HG02938 (cell line): ENCODE results near the gene MAPKAP1.
A peak's percentile ranks its signal among the peaks of the same experiment; 100 is the strongest.
"Not testable (repeated sequence)": the region's sequence is repeated elsewhere in the genome, so short reads cannot be mapped to it uniquely, and the experiment has no call there.

ENCODE experiments used
- ATAC-seq: cut with Tn5 transposase; IDR thresholded peaks from one replicate; pipeline ENCODE4 v1.9.1; 2021; ENCODE audit warnings: mild to moderate bottlenecking, moderate library complexity; ENCODE audit not compliant: unreplicated experiment

Gene MAPKAP1

GRCh38 chr9:125732562-125732961 is 25.6 kb upstream of the MAPKAP1 start:
- ATAC-seq: no peak

GRCh38 chr9:125730168-125730567 is 23.2 kb upstream of the MAPKAP1 start:
- no peak for ATAC-seq

GRCh38 chr9:125726456-125727132 is 19.6 kb upstream of the MAPKAP1 start:
- ATAC-seq: no peak

GRCh38 chr9:125707472-125707804 is 430 bp upstream of the MAPKAP1 start:
- no peak for ATAC-seq

- ATAC-seq: no peak
Measured at GRCh38 chr9:125705893-125706292, 1.1 kb downstream of the MAPKAP1 start.

- no peak for ATAC-seq
Measured at GRCh38 chr9:125703662-125704061, 3.3 kb downstream of the MAPKAP1 start.

- ATAC-seq: no peak
Measured at GRCh38 chr9:125701351-125701750, 5.7 kb downstream of the MAPKAP1 start.

GRCh38 chr9:125700791-125701190 is 6.2 kb downstream of the MAPKAP1 start:
- ATAC-seq: peak; percentile 92

GRCh38 chr9:125699870-125700269 is 7.1 kb downstream of the MAPKAP1 start:
- ATAC-seq: no peak

GRCh38 chr9:125696106-125696647 is 10.8 kb downstream of the MAPKAP1 start:
- ATAC-seq: no peak

- ATAC-seq: not testable (repeated sequence)
Measured at GRCh38 chr9:125695548-125695947, 11.5 kb downstream of the MAPKAP1 start.

GRCh38 chr9:125694478-125694877 is 12.5 kb downstream of the MAPKAP1 start:
- no peak for ATAC-seq

GRCh38 chr9:125693492-125693891 is 13.5 kb downstream of the MAPKAP1 start:
- not testable (repeated sequence) for ATAC-seq

GRCh38 chr9:125691869-125692268 is 15.1 kb downstream of the MAPKAP1 start:
- no peak for ATAC-seq

- ATAC-seq: no peak
Measured at GRCh38 chr9:125690679-125691078, 16.3 kb downstream of the MAPKAP1 start.

- ATAC-seq: no peak
Measured at GRCh38 chr9:125687163-125687863, 19.7 kb downstream of the MAPKAP1 start.

- no peak for ATAC-seq
Measured at GRCh38 chr9:125685167-125685566, 21.8 kb downstream of the MAPKAP1 start.

GRCh38 chr9:125683486-125683885 is 23.5 kb downstream of the MAPKAP1 start:
- no peak for ATAC-seq

GRCh38 chr9:125682340-125682739 is 24.7 kb downstream of the MAPKAP1 start:
- no peak for ATAC-seq

- ATAC-seq: no peak
Measured at GRCh38 chr9:125681657-125682056, 25.4 kb downstream of the MAPKAP1 start.

GRCh38 chr9:125681086-125681622 is 25.9 kb downstream of the MAPKAP1 start:
- no peak for ATAC-seq

GRCh38 chr9:125680445-125680844 is 26.6 kb downstream of the MAPKAP1 start:
- no peak for ATAC-seq
